Measurements from ENCODE around the gene IGFBP7.

The IGFBP7 gene

GRCh38 chr4:57023104-57023503 lies 87.1 kb downstream of the IGFBP7 start:
- no peaks in the 10 kb centered on the region for H3F3A ChIP-seq (ENCODE audit: low read depth)
- H3K4me1 ChIP-seq (ENCODE audit: insufficient read depth, low read length, poor library complexity, severe bottlenecking), result no peaks in the 10 kb centered on the region
- H2AFZ ChIP-seq (ENCODE audit: low read length), result no peak overlapping the region
- H3K27me3 ChIP-seq (ENCODE audit: insufficient read depth, low read length, poor library complexity, severe bottlenecking), result no peaks in the 10 kb centered on the region
- no peaks in the 10 kb centered on the region for H3K79me2 ChIP-seq (ENCODE audit: insufficient read depth, low read length)
- no peak for TF ChIP-seq EZH2phosphoT487 (IDR thresholded peaks at IDR 0.05; ENCODE audit: borderline replicate concordance)
- TF ChIP-seq, protein P1, sequence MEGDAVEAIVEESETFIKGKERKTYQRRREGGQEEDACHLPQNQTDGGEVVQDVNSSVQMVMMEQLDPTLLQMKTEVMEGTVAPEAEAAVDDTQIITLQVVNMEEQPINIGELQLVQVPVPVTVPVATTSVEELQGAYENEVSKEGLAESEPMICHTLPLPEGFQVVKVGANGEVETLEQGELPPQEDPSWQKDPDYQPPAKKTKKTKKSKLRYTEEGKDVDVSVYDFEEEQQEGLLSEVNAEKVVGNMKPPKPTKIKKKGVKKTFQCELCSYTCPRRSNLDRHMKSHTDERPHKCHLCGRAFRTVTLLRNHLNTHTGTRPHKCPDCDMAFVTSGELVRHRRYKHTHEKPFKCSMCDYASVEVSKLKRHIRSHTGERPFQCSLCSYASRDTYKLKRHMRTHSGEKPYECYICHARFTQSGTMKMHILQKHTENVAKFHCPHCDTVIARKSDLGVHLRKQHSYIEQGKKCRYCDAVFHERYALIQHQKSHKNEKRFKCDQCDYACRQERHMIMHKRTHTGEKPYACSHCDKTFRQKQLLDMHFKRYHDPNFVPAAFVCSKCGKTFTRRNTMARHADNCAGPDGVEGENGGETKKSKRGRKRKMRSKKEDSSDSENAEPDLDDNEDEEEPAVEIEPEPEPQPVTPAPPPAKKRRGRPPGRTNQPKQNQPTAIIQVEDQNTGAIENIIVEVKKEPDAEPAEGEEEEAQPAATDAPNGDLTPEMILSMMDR (conservative IDR thresholded peaks at IDR 0.05; ENCODE audit: low read length), result no peak
- H3K4me2 ChIP-seq (ENCODE audit: low read depth, low read length, poor library complexity, severe bottlenecking), result no peak overlapping the region
- peaks cover 98% of the 10 kb centered on the region for H3K36me3 ChIP-seq (ENCODE audit: insufficient read depth, low read length)
- no peak overlapping the region for H3K4me3 ChIP-seq (ENCODE audit: low read length, poor library complexity, severe bottlenecking)
- no peak overlapping the region for H3K9ac ChIP-seq (ENCODE audit: low read depth, low read length, poor library complexity, severe bottlenecking)
- no peaks in the 10 kb centered on the region for H4K20me1 ChIP-seq (ENCODE audit: insufficient read depth, low read length, poor library complexity, severe bottlenecking)
- H3K9me2 ChIP-seq (replicated peaks; ENCODE audit: low read depth, low read length), result no peaks in the 10 kb centered on the region
- H3K9me3 ChIP-seq (ENCODE audit: insufficient read depth, low read depth, low read length), result no peaks in the 10 kb centered on the region

GRCh38 chr4:57020467-57021101 lies 89.6 kb downstream of the IGFBP7 start:
- peaks cover 95% of the 10 kb centered on the region for H3K36me3 ChIP-seq (ENCODE audit: insufficient read depth, low read length)

GRCh38 chr4:57018980-57019379 lies 91.2 kb downstream of the IGFBP7 start:
- Histone ChIP-seq H3K36me3 (ENCODE audit: insufficient read depth, low read length) (peaks cover 90% of the 10 kb centered on the region), H3K9me2 (replicated peaks; ENCODE audit: low read depth, low read length) (no peaks in the 10 kb centered on the region), H2AFZ (ENCODE audit: low read length) (no peak overlapping the region), H3K4me2 (ENCODE audit: low read depth, low read length, poor library complexity, severe bottlenecking) (no peak overlapping the region), H3K4me3 (ENCODE audit: low read length, poor library complexity, severe bottlenecking) (no peak overlapping the region), H4K20me1 (ENCODE audit: insufficient read depth, low read length, poor library complexity, severe bottlenecking) (no peaks in the 10 kb centered on the region), H3K4me1 (ENCODE audit: insufficient read depth, low read length, poor library complexity, severe bottlenecking) (no peaks in the 10 kb centered on the region), H3K27me3 (ENCODE audit: insufficient read depth, low read length, poor library complexity, severe bottlenecking) (no peaks in the 10 kb centered on the region), H3F3A (ENCODE audit: low read depth) (no peaks in the 10 kb centered on the region), H3K9ac (ENCODE audit: low read depth, low read length, poor library complexity, severe bottlenecking) (no peak overlapping the region), H3K79me2 (ENCODE audit: insufficient read depth, low read length) (no peaks in the 10 kb centered on the region), H3K9me3 (ENCODE audit: insufficient read depth, low read depth, low read length) (no peaks in the 10 kb centered on the region)
- TF ChIP-seq, protein P1 (conservative IDR thresholded peaks at IDR 0.05; ENCODE audit: low read length), result no peak
- no peak for TF ChIP-seq EZH2phosphoT487 (IDR thresholded peaks at IDR 0.05; ENCODE audit: borderline replicate concordance)

More at GRCh38 chr4:57020467-57021101, 89.6 kb downstream of the IGFBP7 start:
- no peaks in the 10 kb centered on the region for H3K27me3 ChIP-seq (ENCODE audit: insufficient read depth, low read length, poor library complexity, severe bottlenecking)
- H3K4me1 ChIP-seq (ENCODE audit: insufficient read depth, low read length, poor library complexity, severe bottlenecking), result no peaks in the 10 kb centered on the region
- H3K9ac ChIP-seq (ENCODE audit: low read depth, low read length, poor library complexity, severe bottlenecking), result no peak overlapping the region
- H3K4me2 ChIP-seq (ENCODE audit: low read depth, low read length, poor library complexity, severe bottlenecking), result no peak overlapping the region
- H3K4me3 ChIP-seq (ENCODE audit: low read length, poor library complexity, severe bottlenecking), result no peak overlapping the region
- H3K9me2 ChIP-seq (replicated peaks; ENCODE audit: low read depth, low read length), result no peaks in the 10 kb centered on the region
- H3K9me3 ChIP-seq (ENCODE audit: insufficient read depth, low read depth, low read length), result no peaks in the 10 kb centered on the region
- TF ChIP-seq EZH2phosphoT487 (IDR thresholded peaks at IDR 0.05; ENCODE audit: borderline replicate concordance), result no peak
- TF ChIP-seq, protein P1 (conservative IDR thresholded peaks at IDR 0.05; ENCODE audit: low read length), result no peak
- no peaks in the 10 kb centered on the region for H4K20me1 ChIP-seq (ENCODE audit: insufficient read depth, low read length, poor library complexity, severe bottlenecking)
- no peak overlapping the region for H2AFZ ChIP-seq (ENCODE audit: low read length)
- H3K79me2 ChIP-seq (ENCODE audit: insufficient read depth, low read length), result no peaks in the 10 kb centered on the region
- no peaks in the 10 kb centered on the region for H3F3A ChIP-seq (ENCODE audit: low read depth)
